ENCODE measurements around the gene E2F2.

Gene E2F2

DNA sequence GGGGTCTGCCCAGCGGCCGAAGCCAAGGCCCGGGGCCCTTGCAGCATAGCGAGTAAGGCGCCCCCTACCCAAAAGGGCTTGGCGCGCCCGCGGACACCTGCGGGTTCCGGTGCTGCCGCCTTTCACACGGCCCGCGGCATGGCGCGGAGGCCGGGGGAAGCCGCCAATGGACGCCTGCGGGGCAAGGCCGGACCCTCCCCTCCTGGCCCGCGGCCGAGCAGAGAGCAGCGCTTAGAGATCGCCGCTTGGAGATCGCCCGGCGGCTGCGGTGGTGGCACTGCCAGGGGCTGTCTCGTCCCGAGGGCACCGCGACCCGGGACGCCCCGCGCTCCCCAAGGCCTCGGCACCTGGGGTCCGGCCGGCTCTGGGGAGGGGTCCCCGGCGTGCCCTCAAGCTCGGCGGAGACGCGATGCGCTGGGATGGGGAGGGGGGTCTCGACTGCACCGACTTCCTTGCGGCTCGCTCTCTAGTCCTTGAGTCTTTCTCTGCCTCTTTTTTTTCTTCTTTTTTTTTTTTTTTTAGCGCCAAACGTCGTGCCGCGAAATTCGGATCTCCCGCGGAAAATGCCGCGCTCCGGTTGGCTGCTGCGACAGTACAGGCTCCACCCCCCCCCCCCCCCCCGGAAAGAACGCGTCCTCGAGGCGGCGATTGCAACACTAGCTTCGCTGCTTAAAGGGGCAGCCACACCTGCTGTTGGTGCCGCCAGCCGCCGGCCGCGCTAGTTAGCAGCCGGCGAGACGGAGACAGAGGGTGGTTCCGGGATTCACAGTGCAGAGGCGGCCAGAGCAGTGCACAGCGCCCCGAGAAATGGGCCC is at the start of gene E2F2:
E2F2 (minus strand) TSS at position 487 of the 815 bp plus-strand sequence; CDS start at position 47, 440 bp downstream.
- DNase-seq, result peak; percentile 69

- no peak for DNase-seq
Measured at GRCh38 chr1:23578997-23579363, 47.9 kb upstream of the E2F2 start.

GRCh38 chr1:23578311-23578996 is 47.4 kb upstream of the E2F2 start:
- DNase-seq, result no peak

DNA sequence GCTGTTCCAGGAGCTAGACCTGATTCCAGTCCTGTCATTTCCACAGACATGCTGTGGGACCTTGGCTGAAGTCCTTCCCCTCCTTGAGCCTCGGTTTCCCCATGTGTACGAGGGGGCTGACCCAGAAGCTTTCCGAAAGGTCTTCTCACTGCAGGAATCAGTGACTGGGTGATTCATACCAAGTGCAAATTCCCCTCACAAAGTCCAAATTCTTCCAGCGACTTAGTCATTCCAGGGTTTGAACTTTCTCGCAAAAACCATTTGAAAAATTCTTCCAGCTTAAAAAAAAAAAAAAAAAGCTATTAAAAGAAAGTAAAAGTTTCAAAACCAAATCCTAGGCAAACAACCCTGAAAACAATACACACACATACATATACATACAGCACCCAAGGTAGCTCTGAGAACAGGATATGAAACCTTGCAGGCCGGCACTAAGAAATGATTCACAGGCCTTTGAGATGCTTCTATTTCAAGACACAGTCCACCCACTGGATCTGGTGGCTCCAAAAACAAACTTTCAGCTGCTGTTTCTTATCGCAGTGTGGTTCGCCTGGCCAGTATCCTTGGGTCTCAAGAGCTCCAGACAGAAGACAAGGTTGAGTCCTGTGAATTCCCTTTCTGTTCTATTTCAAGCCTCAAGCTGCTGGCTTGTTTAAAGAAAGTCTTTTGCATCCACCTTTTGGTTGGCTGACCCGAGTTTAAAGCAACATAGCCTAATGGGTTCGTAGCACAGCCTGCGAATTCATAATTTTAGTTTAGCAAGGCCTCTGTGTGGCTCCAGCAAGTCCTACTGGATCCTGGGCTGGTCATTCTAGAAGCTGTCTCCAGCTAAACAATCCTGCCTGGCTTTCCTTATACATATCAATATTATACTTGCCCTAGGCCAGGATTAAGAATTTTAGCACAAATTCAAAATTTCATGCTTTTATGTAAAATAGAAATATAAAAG is 46.3 kb upstream of the E2F2 start:
- DNase-seq, result peak; percentile 80

DNA sequence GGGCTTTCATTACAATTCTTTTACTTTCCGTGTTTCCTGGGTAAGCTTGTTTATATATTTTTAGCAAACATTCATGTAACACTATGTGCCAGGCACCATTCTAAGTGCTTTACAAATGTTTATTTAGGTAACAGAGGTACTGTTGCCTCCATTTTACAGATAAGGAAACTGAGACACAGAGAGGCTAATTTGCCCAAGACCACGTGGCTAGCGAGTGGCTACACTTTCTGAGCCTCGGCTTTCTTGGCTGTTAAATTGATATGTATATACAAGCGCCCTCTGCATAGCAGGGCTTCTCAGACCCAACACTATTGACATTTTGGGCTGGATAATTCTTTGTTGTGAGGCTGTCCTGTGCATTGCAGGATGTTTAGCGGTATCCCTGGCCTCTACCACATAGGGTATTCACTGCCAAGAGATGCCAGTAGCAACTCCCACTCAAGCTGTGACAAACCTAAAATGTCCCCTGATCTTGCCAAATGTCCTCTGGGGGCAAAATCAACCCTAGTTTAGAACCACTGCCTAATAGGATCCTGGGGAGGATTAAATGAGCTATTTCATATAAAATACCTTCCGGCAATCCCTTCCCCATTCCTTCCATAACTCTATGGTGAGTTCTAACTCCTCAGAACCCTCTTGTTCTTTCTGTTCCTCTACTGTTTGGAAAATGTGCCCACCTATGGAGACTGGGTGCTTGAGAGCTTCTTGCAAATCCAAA is 45.5 kb upstream of the E2F2 start:
- DNase-seq, result no peak

GRCh38 chr1:23575226-23575810 is 44.3 kb upstream of the E2F2 start:
- DNase-seq, result no peak

DNA sequence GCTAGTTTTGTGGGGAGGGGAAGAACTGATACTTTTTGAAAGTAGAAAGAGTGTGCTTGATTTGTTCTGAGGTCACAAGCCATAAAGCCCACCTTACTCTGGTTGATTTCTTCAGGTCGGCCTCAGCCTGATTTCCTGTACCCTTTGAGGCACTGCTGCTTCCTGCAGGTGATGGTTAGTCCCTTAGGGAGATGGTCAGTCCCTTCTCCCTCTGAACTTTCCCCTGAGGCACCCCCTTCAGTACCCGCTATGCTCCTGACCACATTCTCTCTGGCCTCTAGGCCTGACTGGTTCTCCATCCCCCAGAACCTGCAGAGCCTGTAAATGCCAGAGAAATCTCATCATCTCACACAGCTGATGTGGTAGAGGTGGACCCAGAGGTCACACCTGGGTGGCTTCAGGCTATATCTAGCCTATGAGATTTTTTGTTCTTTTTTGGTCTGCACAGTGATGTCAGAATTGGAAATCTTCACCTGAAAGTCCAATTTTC is 43.3 kb upstream of the E2F2 start:
- no peak for DNase-seq

DNA sequence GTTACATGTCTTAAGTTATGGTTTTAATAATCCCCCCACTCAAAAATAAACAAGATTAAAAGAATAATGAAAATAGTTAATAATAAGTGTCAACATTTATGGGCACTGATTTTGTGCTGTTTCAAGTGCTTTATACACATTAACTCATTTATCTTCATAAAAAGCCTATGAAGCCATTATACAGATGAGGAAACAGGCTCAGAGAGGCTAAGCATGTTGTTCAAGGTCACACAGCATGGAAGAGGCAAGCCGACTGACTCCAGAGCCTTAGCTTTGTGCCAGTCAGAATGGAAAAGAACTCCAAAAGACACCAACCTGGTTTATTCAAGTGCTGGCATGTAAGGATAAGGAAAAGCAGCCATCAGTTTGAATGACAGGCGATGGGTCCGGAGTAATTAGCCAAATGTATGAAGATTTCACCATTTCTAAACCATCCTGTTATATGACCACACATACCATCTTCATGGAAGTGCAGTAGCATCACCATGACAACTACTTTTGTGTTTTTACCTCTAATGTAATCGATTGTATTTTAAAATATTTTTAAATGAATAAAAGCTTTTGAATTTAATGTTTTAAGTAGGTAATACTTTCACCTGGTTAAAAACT is 42.6 kb upstream of the E2F2 start:
- DNase-seq, result no peak

GRCh38 chr1:23571465-23571864 is 40.4 kb upstream of the E2F2 start:
- no peak for DNase-seq

GRCh38 chr1:23570001-23570691 is 39.1 kb upstream of the E2F2 start:
- no peak for DNase-seq

DNA sequence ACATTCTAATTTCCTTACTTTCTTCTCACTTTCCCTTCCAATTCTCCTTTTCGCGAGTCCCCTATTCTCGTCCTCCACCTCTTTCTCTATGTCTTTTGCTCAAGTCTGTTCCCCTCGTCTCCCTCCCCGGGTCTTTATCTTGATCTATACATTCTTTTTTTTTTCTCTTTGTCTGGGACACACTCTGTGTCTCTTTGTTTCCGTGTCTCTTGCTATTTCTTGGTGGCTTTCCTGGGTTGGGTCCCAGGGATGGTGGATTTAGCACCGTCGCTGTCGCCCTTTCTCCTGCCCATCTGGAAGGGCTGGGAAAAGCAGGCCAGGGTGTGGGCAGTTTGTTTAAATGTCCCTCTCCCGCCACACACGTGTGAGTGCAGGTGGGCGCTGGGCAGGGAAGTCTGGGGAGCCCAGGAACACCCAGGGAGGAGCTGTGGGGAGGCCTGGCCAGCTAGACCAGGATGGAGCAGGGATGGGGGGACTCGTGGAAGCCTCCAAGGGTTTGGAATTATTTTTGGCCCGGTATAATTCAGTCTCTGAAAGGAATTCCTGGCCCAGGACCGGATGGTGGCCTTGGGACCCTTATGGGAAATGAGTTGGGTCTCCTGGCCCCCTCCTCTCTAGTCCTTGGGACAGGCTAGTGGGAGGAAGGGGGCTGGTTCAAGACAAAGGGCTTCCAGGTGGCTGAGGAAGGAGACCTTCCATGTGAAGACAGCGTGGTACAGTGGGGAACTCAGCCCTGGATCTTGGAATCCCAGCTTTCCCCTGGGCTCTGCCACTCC is 37.8 kb upstream of the E2F2 start:
- DNase-seq, result no peak

GRCh38 chr1:23567996-23568607 is 37.1 kb upstream of the E2F2 start:
- DNase-seq, result no peak

GRCh38 chr1:23567629-23567995 is 36.6 kb upstream of the E2F2 start:
- no peak for DNase-seq

GRCh38 chr1:23566304-23566703 is 35.3 kb upstream of the E2F2 start:
- DNase-seq, result no peak

DNA sequence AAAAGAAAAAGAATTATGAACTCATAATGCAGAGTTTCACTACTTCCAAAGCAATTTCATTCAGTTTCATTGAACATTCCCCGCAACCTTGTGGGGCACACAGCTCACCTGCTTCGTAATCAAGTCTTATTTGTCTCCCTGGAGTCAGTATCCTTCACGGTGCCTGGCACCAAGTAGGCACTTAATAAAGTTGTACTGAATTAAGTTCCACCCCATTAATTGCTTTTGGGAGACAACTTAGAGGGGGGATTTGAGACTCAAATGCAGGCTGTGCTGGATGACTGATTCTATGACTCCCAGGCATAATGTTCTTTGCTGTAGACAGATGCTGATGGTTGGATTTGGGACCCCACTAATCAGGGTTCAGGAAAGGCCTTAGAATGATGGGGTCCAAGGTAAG is 34.7 kb upstream of the E2F2 start:
- no peak for DNase-seq

- no peak for DNase-seq
Measured at GRCh38 chr1:23564529-23565122, 33.6 kb upstream of the E2F2 start.

DNA sequence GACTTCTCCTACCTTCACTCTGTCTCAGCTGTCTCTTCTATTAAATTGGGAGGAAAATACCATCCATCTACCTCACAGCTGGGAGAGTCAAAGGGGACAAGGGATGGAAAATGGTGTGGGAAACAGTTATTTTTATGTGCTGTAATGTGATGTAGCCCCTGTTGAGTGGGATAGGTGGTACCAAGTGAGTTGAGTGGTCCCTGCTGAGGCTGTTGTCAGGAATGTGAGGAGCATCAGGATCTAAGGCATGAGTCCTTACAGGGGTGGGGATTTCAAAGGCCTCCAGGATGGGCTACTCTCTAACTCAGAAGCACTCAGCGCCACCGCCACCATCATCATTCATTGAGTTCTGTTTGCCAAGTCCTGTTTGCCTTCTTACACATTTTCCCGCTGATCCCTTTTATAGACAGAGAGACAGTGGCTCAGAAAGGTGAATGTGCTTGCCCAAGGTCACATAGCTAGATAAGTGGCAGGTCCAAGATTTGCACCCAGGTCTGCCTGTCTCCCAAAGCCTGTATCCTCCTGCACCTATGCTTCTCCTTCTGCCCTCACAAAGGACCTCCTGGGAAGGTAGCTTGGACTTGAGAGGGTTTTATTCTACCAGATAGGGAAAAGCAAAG is 32.8 kb upstream of the E2F2 start:
- DNase-seq, result no peak

- DNase-seq, result no peak
Measured at GRCh38 chr1:23563003-23563402, 32.0 kb upstream of the E2F2 start.
